T-helper 2 cell treated with Interferon-gamma antibody and Interleukin-4, amounts not matched to agents 5 μg/mL and 100 μg/mL, for 36 hours (primary cell): Measurements from ENCODE around the gene FBLN2.

Experiments
- DNase-seq: peaks from one replicate; pipeline ENCODE4 v3.0.0; 2021; ENCODE audit warnings: low spot score
- H3K27ac Mint-ChIP-seq: one replicate; pipeline ENCODE4 v1.8.0; 2021; ENCODE audit warnings: mild to moderate bottlenecking, mixed read lengths
- H3K27me3 Mint-ChIP-seq: one replicate; pipeline ENCODE4 v1.8.0; 2021; ENCODE audit warnings: low read depth, mixed read lengths
- H3K36me3 Mint-ChIP-seq: one replicate; pipeline ENCODE4 v1.8.0; 2021; ENCODE audit warnings: low read depth, mixed read lengths
- H3K4me1 Mint-ChIP-seq: one replicate; pipeline ENCODE4 v1.8.0; 2021; ENCODE audit warnings: low read depth, mixed read lengths
- H3K4me3 Mint-ChIP-seq: one replicate; pipeline ENCODE4 v1.8.0; 2022; ENCODE audit warnings: mild to moderate bottlenecking, moderate library complexity, mixed read lengths
- H3K9me3 Mint-ChIP-seq: one replicate; pipeline ENCODE4 v1.8.0; 2021; ENCODE audit warnings: mixed read lengths

The FBLN2 gene

GRCh38 chr3:13567684-13568514 lies 19.0 kb downstream of the FBLN2 start:
- Mint-ChIP-seq H3K27ac (no peak overlapping the region), H3K9me3 (no peaks in the 10 kb centered on the region)
- no peak for DNase-seq

DNA sequence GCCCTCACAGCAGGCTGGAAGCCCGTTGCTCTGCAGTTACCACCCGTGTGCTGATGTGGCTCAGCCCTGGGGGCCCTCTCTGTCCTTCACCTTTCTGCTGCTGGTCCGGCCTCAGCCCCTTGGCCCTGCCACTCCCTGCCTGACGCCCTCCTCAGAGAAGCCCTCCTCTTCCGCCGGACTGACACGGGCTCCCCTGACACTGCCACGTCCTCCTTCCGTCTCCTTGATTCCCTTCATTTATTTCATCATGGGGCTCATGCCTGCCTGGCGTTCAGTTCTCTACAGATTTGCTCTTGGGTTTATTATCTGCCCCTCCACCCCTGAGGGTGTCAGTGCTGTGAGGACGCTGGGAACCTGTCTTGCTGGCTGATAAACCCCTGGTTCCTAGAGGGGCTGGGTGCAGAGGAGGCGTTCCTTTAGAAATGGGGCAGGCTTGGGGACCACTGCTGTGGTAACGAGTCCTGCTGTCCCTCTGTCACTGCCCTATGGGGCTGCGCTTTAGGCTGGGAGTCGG lies 19.6 kb downstream of the FBLN2 start:
- no peaks in the 10 kb centered on the region for H3K36me3 Mint-ChIP-seq
- H3K9me3 Mint-ChIP-seq, result no peaks in the 10 kb centered on the region
- no peak for DNase-seq
- H3K27ac Mint-ChIP-seq, result no peak overlapping the region
- no peaks in the 10 kb centered on the region for H3K4me1 Mint-ChIP-seq
- H3K27me3 Mint-ChIP-seq, result no peaks in the 10 kb centered on the region
- H3K4me3 Mint-ChIP-seq, result no peak overlapping the region

More at GRCh38 chr3:13567684-13568514, 19.0 kb downstream of the FBLN2 start:
- no peaks in the 10 kb centered on the region for H3K27me3 Mint-ChIP-seq
- H3K4me1 Mint-ChIP-seq, result no peaks in the 10 kb centered on the region
- H3K36me3 Mint-ChIP-seq, result no peaks in the 10 kb centered on the region
- H3K4me3 Mint-ChIP-seq, result no peak overlapping the region

- Mint-ChIP-seq H3K4me3 (no peak overlapping the region), H3K27ac (no peak overlapping the region), H3K27me3 (no peaks in the 10 kb centered on the region), H3K4me1 (no peaks in the 10 kb centered on the region), H3K36me3 (no peaks in the 10 kb centered on the region), H3K9me3 (no peaks in the 10 kb centered on the region)
- DNase-seq, result no peak
These were observed 20.3 kb downstream of the FBLN2 start for GRCh38 chr3:13569201-13569600.

GRCh38 chr3:13569641-13570390 lies 20.9 kb downstream of the FBLN2 start:
- no peak overlapping the region for H3K27ac Mint-ChIP-seq
- DNase-seq, result no peak
- no peaks in the 10 kb centered on the region for H3K27me3 Mint-ChIP-seq
- H3K9me3 Mint-ChIP-seq, result no peaks in the 10 kb centered on the region
- no peak overlapping the region for H3K4me3 Mint-ChIP-seq
- no peaks in the 10 kb centered on the region for H3K4me1 Mint-ChIP-seq
- H3K36me3 Mint-ChIP-seq, result no peaks in the 10 kb centered on the region

GRCh38 chr3:13570391-13571194 lies 21.7 kb downstream of the FBLN2 start:
- no peak overlapping the region for H3K27ac Mint-ChIP-seq
- no peaks in the 10 kb centered on the region for H3K36me3 Mint-ChIP-seq
- H3K9me3 Mint-ChIP-seq, result no peaks in the 10 kb centered on the region
- no peaks in the 10 kb centered on the region for H3K4me1 Mint-ChIP-seq
- no peaks in the 10 kb centered on the region for H3K27me3 Mint-ChIP-seq
- H3K4me3 Mint-ChIP-seq, result no peak overlapping the region
- no peak for DNase-seq

- Mint-ChIP-seq H3K4me3 (no peak overlapping the region), H3K27me3 (no peaks in the 10 kb centered on the region), H3K36me3 (no peaks in the 10 kb centered on the region), H3K27ac (no peak overlapping the region), H3K9me3 (no peaks in the 10 kb centered on the region), H3K4me1 (no peaks in the 10 kb centered on the region)
- DNase-seq, result no peak
These were observed 22.3 kb downstream of the FBLN2 start for GRCh38 chr3:13571264-13571663.

DNA sequence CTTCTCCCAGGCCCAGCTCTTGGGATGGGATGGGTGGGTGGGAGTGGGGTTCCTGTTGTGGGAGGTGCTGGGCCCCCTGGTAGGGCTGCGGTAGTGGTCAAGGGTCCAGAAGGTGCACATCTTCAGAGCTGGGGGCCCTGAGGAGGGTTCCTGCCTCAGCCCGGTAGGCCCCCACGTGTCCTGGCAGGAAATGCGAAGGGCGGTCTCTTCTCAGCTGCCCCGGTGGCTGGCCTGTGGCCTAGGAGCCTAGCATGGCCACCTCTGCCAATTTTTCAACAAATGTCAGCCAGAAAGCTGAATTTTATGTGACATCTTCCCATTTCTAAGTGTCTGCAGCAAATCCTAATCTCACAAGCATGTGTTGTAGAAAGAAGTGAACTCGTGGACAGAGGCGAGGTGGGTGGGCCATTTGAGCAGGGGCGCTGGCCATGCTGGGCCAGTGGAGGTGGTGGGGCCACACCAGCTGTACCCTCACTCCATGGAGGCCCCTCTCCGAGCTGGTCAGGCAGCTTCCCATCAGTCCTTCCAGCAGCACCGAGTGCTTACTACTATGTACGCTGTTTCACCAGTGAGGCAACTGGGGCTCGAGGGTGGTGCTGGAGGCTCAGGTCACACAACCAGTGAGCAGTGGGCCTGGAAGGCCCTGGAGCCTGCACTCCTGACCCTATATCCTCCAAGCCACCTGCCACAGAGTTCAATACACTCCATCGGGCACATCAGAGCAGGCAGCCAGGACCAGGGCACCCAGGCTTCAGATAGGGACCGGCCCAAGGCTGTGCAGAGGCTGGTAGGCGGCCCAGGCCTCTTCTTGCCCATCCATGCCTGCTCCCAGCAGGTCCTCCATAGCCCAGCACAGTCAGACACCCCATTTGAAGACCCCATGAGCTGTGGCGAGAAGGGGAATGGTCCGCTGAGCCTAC lies 23.2 kb downstream of the FBLN2 start:
- Mint-ChIP-seq H3K4me1 (no peaks in the 10 kb centered on the region), H3K36me3 (no peaks in the 10 kb centered on the region), H3K27ac (no peak overlapping the region), H3K4me3 (no peak overlapping the region), H3K9me3 (no peaks in the 10 kb centered on the region), H3K27me3 (no peaks in the 10 kb centered on the region)
- DNase-seq, result no peak

DNA sequence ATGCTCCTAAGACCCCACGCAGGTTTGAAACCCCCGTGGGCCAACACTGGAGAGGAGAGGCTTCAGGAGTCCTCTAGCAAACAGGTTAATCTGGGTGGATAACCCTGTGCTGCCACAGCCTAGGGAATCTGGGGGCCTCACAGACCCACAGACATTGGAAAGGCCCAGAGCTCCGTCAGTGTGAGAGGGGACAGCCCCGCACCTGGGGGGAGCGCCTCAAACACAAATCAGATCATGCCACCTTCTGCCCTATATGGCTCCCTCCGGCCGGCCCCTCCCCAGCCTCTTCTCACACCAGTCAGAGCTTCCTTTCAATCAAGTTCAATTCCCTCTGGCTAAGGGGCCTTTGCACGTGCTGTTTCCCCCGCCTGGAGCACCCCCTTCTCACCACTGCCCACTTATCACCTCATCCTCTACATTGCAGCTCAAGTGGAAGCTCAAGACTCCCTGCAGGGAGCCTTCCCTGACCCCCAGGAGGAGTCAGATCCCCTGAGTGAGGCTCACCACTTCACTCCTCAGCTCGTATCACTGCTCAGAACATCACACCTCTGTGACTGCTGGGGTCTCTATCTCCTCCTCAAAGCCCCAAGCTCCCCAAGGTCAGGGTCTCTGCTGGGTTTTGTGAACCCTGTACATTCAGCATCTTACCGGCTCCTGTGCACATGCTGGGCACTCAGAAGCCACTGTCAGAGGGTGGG lies 24.1 kb downstream of the FBLN2 start:
- DNase-seq, result no peak
- Mint-ChIP-seq H3K27ac (no peak overlapping the region), H3K9me3 (no peaks in the 10 kb centered on the region), H3K4me3 (no peak overlapping the region), H3K27me3 (no peaks in the 10 kb centered on the region), H3K36me3 (no peaks in the 10 kb centered on the region), H3K4me1 (no peaks in the 10 kb centered on the region)

DNA sequence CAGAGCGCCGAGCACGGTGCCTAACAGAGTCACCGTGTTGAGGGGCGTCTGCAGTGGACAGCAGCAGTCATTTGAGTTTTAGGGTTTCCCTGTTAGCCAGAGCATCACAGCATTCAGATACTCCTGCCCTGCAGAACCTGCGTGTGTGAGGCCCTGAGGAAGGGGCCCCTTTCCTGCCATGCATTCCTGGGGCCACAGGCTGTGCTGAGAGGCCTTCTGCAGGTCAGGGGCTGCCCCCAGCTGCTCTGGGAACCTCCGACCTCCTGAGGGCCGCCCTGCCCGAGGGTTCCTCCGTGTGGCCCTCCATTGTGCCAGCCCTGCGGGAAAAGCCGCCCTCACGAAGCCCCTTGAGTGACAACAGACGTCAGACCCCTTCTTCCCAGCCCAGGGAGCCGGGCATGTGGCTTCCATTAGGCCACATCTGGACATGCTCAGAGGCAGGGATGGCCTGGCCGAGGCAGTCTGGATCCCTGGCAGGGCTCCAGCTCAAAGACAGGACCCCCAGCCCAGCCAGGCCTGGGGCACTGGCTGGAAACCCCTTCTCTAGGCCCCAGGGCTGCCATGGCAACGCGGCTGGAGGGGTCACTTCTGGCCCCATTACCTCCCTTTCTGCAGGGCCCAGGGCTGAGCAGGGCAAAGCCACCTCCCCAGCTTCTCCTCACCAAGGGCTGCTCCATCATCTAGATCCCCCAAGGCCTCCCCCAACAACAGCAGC lies 25.3 kb downstream of the FBLN2 start:
- no peaks in the 10 kb centered on the region for H3K9me3 Mint-ChIP-seq
- DNase-seq, result no peak
- no peak overlapping the region for H3K27ac Mint-ChIP-seq
- no peaks in the 10 kb centered on the region for H3K4me1 Mint-ChIP-seq
- no peaks in the 10 kb centered on the region for H3K27me3 Mint-ChIP-seq
- no peak overlapping the region for H3K4me3 Mint-ChIP-seq
- no peaks in the 10 kb centered on the region for H3K36me3 Mint-ChIP-seq

DNA sequence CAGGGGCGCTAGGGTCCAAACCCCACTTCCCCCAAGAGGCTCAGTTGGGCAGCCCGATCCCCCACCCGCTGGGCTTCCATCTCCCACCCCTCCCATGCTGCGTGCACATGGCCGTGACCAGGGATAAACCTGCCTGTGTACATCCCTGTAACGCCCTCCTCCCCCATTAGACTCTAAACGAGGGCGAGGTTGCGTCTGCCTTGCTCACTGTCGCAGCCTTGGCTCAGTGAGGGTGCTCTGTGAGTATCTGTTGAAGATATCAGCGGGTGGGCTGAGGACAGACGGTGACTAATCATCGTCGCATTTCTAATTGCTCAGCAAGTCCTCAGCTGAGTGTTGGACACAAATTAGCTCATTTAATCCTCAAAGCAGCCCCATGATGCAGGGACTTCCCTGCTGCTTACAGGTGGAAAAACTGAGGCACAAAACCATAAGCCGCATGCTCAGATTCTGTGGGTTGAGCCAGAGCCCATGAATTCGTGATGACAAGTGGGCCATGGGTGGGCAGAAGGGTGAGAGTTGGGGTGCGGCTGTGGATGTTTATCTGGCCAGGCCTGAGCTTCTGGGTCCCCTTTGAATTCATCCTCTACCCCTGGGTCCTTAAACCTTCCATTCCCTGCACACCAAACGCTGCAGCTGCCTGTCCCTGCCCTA lies 26.0 kb downstream of the FBLN2 start:
- Mint-ChIP-seq H3K27ac (no peak overlapping the region), H3K27me3 (no peaks in the 10 kb centered on the region), H3K36me3 (no peaks in the 10 kb centered on the region), H3K4me1 (no peaks in the 10 kb centered on the region), H3K4me3 (no peak overlapping the region), H3K9me3 (no peaks in the 10 kb centered on the region)
- no peak for DNase-seq

DNA sequence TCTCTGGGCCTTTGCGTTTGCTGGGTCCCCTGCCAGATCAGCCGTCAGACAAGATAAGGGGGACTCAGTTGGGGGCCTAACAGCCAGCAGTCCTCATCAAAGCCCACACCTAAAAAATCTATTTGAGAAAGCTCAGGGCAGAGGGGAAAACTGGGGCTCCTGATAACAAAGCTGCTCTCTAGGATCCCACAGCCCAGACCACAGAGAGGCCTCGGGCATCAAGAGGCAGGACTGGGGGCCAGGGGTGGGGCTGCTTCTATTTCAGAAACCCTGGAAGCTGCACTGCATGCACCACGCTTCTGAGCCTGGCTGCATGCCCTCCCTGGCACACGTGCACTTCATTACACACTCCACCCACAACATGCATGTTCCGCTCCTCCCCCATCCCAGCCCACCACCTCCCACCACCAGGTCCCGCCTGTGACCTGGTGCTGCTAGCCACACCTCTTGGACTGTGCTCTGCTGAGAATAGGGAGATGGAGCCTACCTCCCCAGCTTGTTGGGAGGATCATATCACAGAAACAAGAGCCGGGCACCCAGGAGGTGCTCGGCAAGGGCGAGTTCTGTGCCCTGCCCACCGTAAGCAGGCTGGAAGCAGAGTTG lies 26.6 kb downstream of the FBLN2 start:
- H3K36me3 Mint-ChIP-seq, result no peaks in the 10 kb centered on the region
- H3K4me1 Mint-ChIP-seq, result no peaks in the 10 kb centered on the region
- H3K4me3 Mint-ChIP-seq, result no peak overlapping the region
- H3K27me3 Mint-ChIP-seq, result no peaks in the 10 kb centered on the region
- no peak overlapping the region for H3K27ac Mint-ChIP-seq
- no peak for DNase-seq
- H3K9me3 Mint-ChIP-seq, result no peaks in the 10 kb centered on the region
